Measurements from ENCODE around the gene SHLD3. TPM values are rescaled to one million over a fixed set of nuclear protein-coding genes. Genes with fewer than 3 reads are reported as not detected.
A peak's percentile ranks its signal among the peaks of the same experiment; 100 is the strongest.
"Not testable (repeated sequence)": the region's sequence is repeated elsewhere in the genome, so short reads cannot be mapped to it uniquely, and the experiment has no call there.

The SHLD3 gene
- total RNA-seq (2014; rRNA removed; shearing (Covaris generic)): 3.4 and 5.9 TPM in 2 replicates

- DNase-seq (ENCODE audit: low spot score): peak; percentile 92
- in situ Hi-C loops (cut with HindIII; ENCODE audit: low sequenced_read_pairs): no loop called here
These were observed at the start of gene SHLD3, which contains the start of gene TRAPPC13 for GRCh38 chr5:65624571-65625555. Gene SHLD3, plus strand, starts transcription at chr5:65625027. Its CDS starts 4,561 bp downstream, at chr5:65629588. Gene TRAPPC13, plus strand, starts transcription at chr5:65625027. Its CDS starts 34 bp downstream, at chr5:65625061.

GRCh38 chr5:65577141-65577540, 47.7 kb upstream of the SHLD3 start:
- in situ Hi-C loops (cut with HindIII; ENCODE audit: low sequenced_read_pairs): no loop called here
- DNase-seq (ENCODE audit: low spot score): no peak

- no peak for DNase-seq (ENCODE audit: low spot score)
- in situ Hi-C loops (cut with HindIII; ENCODE audit: low sequenced_read_pairs): no loop called here
These were observed 36.1 kb upstream of the SHLD3 start for GRCh38 chr5:65588694-65589093.

GRCh38 chr5:65601761-65602160, 23.1 kb upstream of the SHLD3 start:
- in situ Hi-C loops (cut with HindIII; ENCODE audit: low sequenced_read_pairs): not testable (repeated sequence)

GRCh38 chr5:65611524-65611923, 13.3 kb upstream of the SHLD3 start:
- DNase-seq (ENCODE audit: low spot score): no peak
- in situ Hi-C loops (cut with HindIII; ENCODE audit: low sequenced_read_pairs): no loop called here

More at GRCh38 chr5:65601761-65602160, 23.1 kb upstream of the SHLD3 start:
- not testable (repeated sequence) for DNase-seq (ENCODE audit: low spot score)

- DNase-seq (ENCODE audit: low spot score): no peak
- in situ Hi-C loops (cut with HindIII; ENCODE audit: low sequenced_read_pairs): no loop called here
These were observed 12.4 kb upstream of the SHLD3 start for GRCh38 chr5:65612298-65612907.

GRCh38 chr5:65620021-65620420, 4.8 kb upstream of the SHLD3 start:
- no peak for DNase-seq (ENCODE audit: low spot score)
- in situ Hi-C loops (cut with HindIII; ENCODE audit: low sequenced_read_pairs): no loop called here

GRCh38 chr5:65621961-65622360, 2.9 kb upstream of the SHLD3 start:
- DNase-seq (ENCODE audit: low spot score); in situ Hi-C loops (cut with HindIII; ENCODE audit: low sequenced_read_pairs): not testable (repeated sequence)

- no peak for DNase-seq (ENCODE audit: low spot score)
- in situ Hi-C loops (cut with HindIII; ENCODE audit: low sequenced_read_pairs): no loop called here
These were observed 1.3 kb upstream of the SHLD3 start for GRCh38 chr5:65623482-65623881.

GRCh38 chr5:65624025-65624570, 729 bp upstream of the SHLD3 start, which contains the start of gene TRIM23:
Gene TRIM23, minus strand, starts transcription at chr5:65624333. Its CDS starts 59 bp downstream, at chr5:65624274.
- DNase-seq (ENCODE audit: low spot score): peak; percentile 94
- in situ Hi-C loops (cut with HindIII; ENCODE audit: low sequenced_read_pairs): no loop called here

GRCh38 chr5:65625743-65626142, 916 bp downstream of the SHLD3 start:
- no peak for DNase-seq (ENCODE audit: low spot score)
- in situ Hi-C loops (cut with HindIII; ENCODE audit: low sequenced_read_pairs): no loop called here

GRCh38 chr5:65630981-65631380, 6.2 kb downstream of the SHLD3 start:
- no peak for DNase-seq (ENCODE audit: low spot score)
- in situ Hi-C loops (cut with HindIII; ENCODE audit: low sequenced_read_pairs): no loop called here

GRCh38 chr5:65640240-65640639, 15.4 kb downstream of the SHLD3 start:
- in situ Hi-C loops (cut with HindIII; ENCODE audit: low sequenced_read_pairs): no loop called here
- DNase-seq (ENCODE audit: low spot score): no peak

- DNase-seq (ENCODE audit: low spot score): no peak
- in situ Hi-C loops (cut with HindIII; ENCODE audit: low sequenced_read_pairs): no loop called here
These were observed 22.1 kb downstream of the SHLD3 start for GRCh38 chr5:65646938-65647337.

- no peak for DNase-seq (ENCODE audit: low spot score)
- in situ Hi-C loops (cut with HindIII; ENCODE audit: low sequenced_read_pairs): no loop called here
These were observed 23.1 kb downstream of the SHLD3 start for GRCh38 chr5:65647941-65648340.

- DNase-seq (ENCODE audit: low spot score): no peak
These were observed 26.3 kb downstream of the SHLD3 start for GRCh38 chr5:65651144-65651543.

GRCh38 chr5:65654713-65655112, 29.9 kb downstream of the SHLD3 start:
- in situ Hi-C loops (cut with HindIII; ENCODE audit: low sequenced_read_pairs): no loop called here
- no peak for DNase-seq (ENCODE audit: low spot score)

More at GRCh38 chr5:65651144-65651543, 26.3 kb downstream of the SHLD3 start:
- in situ Hi-C loops (cut with HindIII; ENCODE audit: low sequenced_read_pairs): no loop called here

GRCh38 chr5:65663804-65664521, 39.1 kb downstream of the SHLD3 start:
- in situ Hi-C loops (cut with HindIII; ENCODE audit: low sequenced_read_pairs): no loop called here

GRCh38 chr5:65668696-65669095, 43.9 kb downstream of the SHLD3 start:
- in situ Hi-C loops (cut with HindIII; ENCODE audit: low sequenced_read_pairs): no loop called here
- no peak for DNase-seq (ENCODE audit: low spot score)

More at GRCh38 chr5:65663804-65664521, 39.1 kb downstream of the SHLD3 start:
- DNase-seq (ENCODE audit: low spot score): peak; percentile 4

Data from G401 (cell line).